HepG2 (cell line): Measurements from ENCODE around the gene CERS4. TPM values are rescaled to one million over a fixed set of nuclear protein-coding genes. Genes with fewer than 3 reads are reported as not detected.

Experiments
- CSRNP2 ChIP-seq: sonication (generic); formaldehyde crosslinking; conservative IDR thresholded peaks from 2 replicates; pipeline ENCODE4 v1.8.0; 2022; ENCODE audit warnings: low read depth, missing genetic modification reagents
- ETV5 ChIP-seq: IDR thresholded peaks from 2 replicates; pipeline ENCODE4 v1.6.1; 2018; ENCODE audit warnings: missing biosample characterization, missing genetic modification reagents, inconsistent platforms, borderline replicate concordance
- HDAC2 ChIP-seq: sonication (generic); formaldehyde crosslinking; IDR thresholded peaks from 2 replicates; pipeline ENCODE4 v1.4.0; 2020; ENCODE audit warnings: missing genetic modification reagents
- HINFP ChIP-seq: sonication (generic); formaldehyde crosslinking; IDR thresholded peaks from 2 replicates; pipeline ENCODE4 v1.4.0; 2020; ENCODE audit warnings: low read depth, mild to moderate bottlenecking, missing genetic modification reagents
- JUN ChIP-seq: sonication (generic); formaldehyde crosslinking; IDR thresholded peaks from 2 replicates; pipeline ENCODE4 v1.4.0; 2020; ENCODE audit warnings: mild to moderate bottlenecking, missing genetic modification reagents
- MAX ChIP-seq: IDR thresholded peaks from 2 replicates; pipeline ENCODE4 v1.6.1; 2012; ENCODE audit warnings: inconsistent platforms
- MXI1 ChIP-seq: IDR thresholded peaks from 3 replicates; pipeline ENCODE4 v1.6.1; 2012; ENCODE audit warnings: low read depth, low read length, inconsistent platforms, borderline replicate concordance
- PBX2 ChIP-seq: IDR thresholded peaks from 2 replicates; pipeline ENCODE4 v1.6.1; 2016; ENCODE audit warnings: control low read depth
- PHF8 ChIP-seq: sonication (generic); formaldehyde crosslinking; IDR thresholded peaks from 2 replicates; pipeline ENCODE4 v1.5.0; 2020; ENCODE audit warnings: missing genetic modification reagents
- SALL2 ChIP-seq: sonication (generic); formaldehyde crosslinking; IDR thresholded peaks from 2 replicates; pipeline ENCODE4 v1.8.1; 2023; ENCODE audit warnings: mild to moderate bottlenecking, missing genetic modification reagents, inconsistent platforms
- SNAPC2 ChIP-seq: sonication (generic); formaldehyde crosslinking; IDR thresholded peaks from 2 replicates; pipeline ENCODE4 v1.8.1; 2022; ENCODE audit warnings: mild to moderate bottlenecking, missing genetic modification reagents
- XRCC5 ChIP-seq: fragments of 200-400 bp; formaldehyde crosslinking; optimal IDR thresholded peaks from 2 replicates; pipeline ENCODE3; 2017; ENCODE audit warnings: mild to moderate bottlenecking, low read length
- ZNF335 ChIP-seq: sonication (generic); formaldehyde crosslinking; IDR thresholded peaks from 2 replicates; pipeline ENCODE4 v1.4.0; 2020; ENCODE audit warnings: missing genetic modification reagents
- ZNF33A ChIP-seq: sonication (generic); formaldehyde crosslinking; IDR thresholded peaks from 2 replicates; pipeline ENCODE4 v1.5.1; 2020; ENCODE audit warnings: missing genetic modification reagents, mild to moderate bottlenecking, moderate library complexity, borderline replicate concordance
- ZNF430 ChIP-seq: sonication (generic); formaldehyde crosslinking; IDR thresholded peaks from 2 replicates; pipeline ENCODE4 v1.9.0; 2021; ENCODE audit warnings: mild to moderate bottlenecking, missing genetic modification reagents
- ZNF788 ChIP-seq: sonication (generic); formaldehyde crosslinking; IDR thresholded peaks from 2 replicates; pipeline ENCODE4 v1.5.0; 2020; ENCODE audit warnings: mild to moderate bottlenecking, missing genetic modification reagents, borderline replicate concordance
- polyA plus RNA-seq, 8 experiments: library from polyadenylated mRNA; depleted of rRNA in 3 of 8; stranded (reverse) in 7 of 8; unstranded in 1 of 8; fragments of >200 nt; fragmentation: Illumina TruSeq in 4 of 8; extraction: Trizol in 4 of 8; gene quantifications; 2 replicates each; pipeline versions ENCODE4 v1.2.1 to v1.2.3, GENCODE V29; 2011 to 2016; ENCODE audit warnings: low read depth in 4 of 8, missing spikeins in 1 of 8, mixed read lengths in 1 of 8; ENCODE audit not compliant: insufficient read depth in 1 of 8
- total RNA-seq, 5 experiments: library from RNA; depleted of rRNA; stranded (reverse); fragments of >200 nt; fragmentation: Illumina TruSeq; extraction: Trizol; gene quantifications; 2 replicates each; pipeline ENCODE4 v1.2.3, GENCODE V29; 2016; ENCODE audit warnings: low read depth in 1 of 5
- TF ChIP-seq, protein P1 (sequence below): sonication (generic); formaldehyde crosslinking; IDR thresholded peaks from 2 replicates; pipeline ENCODE4 v1.4.0; 2020; ENCODE audit warnings: missing genetic modification reagents
- TF ChIP-seq, protein P2 (sequence below): sonication (generic); formaldehyde crosslinking; IDR thresholded peaks from 2 replicates; pipeline ENCODE4 v1.5.0; 2020; ENCODE audit warnings: missing genetic modification reagents

Gene CERS4
- total and polyA plus RNA-seq, 2 of the 13 experiments (the other 11 are each of a cell fraction or from before 2014, with no cell fraction given): 74.7 to 83.5 TPM

- TF ChIP-seq HINFP (CRISPR knock-in tag) (no peak), CSRNP2 (CRISPR knock-in tag) (no peak), ZNF430 (CRISPR knock-in tag) (no peak), PBX2 (CRISPR knock-in tag) (no peak), JUN (CRISPR knock-in tag) (peak; percentile 54; the same call in 1 of the 2 replicates), SALL2 (peak; percentile 84; the same call in 1 of the 2 replicates), SNAPC2 (CRISPR knock-in tag) (peak; percentile 88), ZNF788 (peak; percentile 87; the same call in 1 of the 2 replicates), ZNF33A (no peak), PHF8 (CRISPR knock-in tag) (no peak), XRCC5 (peak; percentile 82), HDAC2 (CRISPR knock-in tag) (peak; percentile 51; the same call in 1 of the 2 replicates), MXI1 (peak; percentile 78; the same call in 1 of the 3 replicates), ETV5 (CRISPR knock-in tag) (no peak; the same call in 1 of the 2 replicates), ZNF335 (CRISPR knock-in tag) (no peak), MAX (peak; percentile 90)
- TF ChIP-seq, protein P1, sequence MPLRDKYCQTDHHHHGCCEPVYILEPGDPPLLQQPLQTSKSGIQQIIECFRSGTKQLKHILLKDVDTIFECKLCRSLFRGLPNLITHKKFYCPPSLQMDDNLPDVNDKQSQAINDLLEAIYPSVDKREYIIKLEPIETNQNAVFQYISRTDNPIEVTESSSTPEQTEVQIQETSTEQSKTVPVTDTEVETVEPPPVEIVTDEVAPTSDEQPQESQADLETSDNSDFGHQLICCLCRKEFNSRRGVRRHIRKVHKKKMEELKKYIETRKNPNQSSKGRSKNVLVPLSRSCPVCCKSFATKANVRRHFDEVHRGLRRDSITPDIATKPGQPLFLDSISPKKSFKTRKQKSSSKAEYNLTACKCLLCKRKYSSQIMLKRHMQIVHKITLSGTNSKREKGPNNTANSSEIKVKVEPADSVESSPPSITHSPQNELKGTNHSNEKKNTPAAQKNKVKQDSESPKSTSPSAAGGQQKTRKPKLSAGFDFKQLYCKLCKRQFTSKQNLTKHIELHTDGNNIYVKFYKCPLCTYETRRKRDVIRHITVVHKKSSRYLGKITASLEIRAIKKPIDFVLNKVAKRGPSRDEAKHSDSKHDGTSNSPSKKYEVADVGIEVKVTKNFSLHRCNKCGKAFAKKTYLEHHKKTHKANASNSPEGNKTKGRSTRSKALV (CRISPR knock-in tag): no peak
- TF ChIP-seq, protein P2, sequence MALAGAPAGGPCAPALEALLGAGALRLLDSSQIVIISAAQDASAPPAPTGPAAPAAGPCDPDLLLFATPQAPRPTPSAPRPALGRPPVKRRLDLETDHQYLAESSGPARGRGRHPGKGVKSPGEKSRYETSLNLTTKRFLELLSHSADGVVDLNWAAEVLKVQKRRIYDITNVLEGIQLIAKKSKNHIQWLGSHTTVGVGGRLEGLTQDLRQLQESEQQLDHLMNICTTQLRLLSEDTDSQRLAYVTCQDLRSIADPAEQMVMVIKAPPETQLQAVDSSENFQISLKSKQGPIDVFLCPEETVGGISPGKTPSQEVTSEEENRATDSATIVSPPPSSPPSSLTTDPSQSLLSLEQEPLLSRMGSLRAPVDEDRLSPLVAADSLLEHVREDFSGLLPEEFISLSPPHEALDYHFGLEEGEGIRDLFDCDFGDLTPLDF (CRISPR knock-in tag): no peak
These were observed 31.4 kb downstream of the CERS4 start (continued) for GRCh38 chr19:8240274-8241229.
